H1 (cell line): Measurements from ENCODE around the gene AMBP. TPM values are rescaled to one million over a fixed set of nuclear protein-coding genes. Genes with fewer than 3 reads are reported as not detected.

Source experiments
- CTCF ChIA-PET: fragments of 300-600 bp; sonication (Branson Sonifier 250); formaldehyde crosslinking; loops from one replicate; lab custom pipeline; 2021; ENCODE audit not compliant: partially characterized antibody; lab: Charles Lee
- POLR2A ChIA-PET: fragments of 300-600 bp; sonication (Branson Sonifier 250); formaldehyde crosslinking; loops from one replicate; lab custom pipeline; 2021; ENCODE audit warnings: inconsistent platforms; ENCODE audit not compliant: partially characterized antibody; lab: Charles Lee
- DNase-seq, 2 experiments: peaks; one replicate each; pipeline versions ENCODE4 v3.0.0 to v3.0.0-alpha.2; 2010 to 2022; ENCODE audit warnings: low spot score in 2 of 2, low read depth in 1 of 2, mixed read lengths in 1 of 2
- FAIRE-seq: peaks from 2 replicates; lab custom pipeline; 2011; peaks lifted over from hg19 to GRCh38; lab: Jason Lieb, UNC
- H2AFZ ChIP-seq: 2 replicates; pipeline ENCODE4 v1.8.1; 2012; ENCODE audit warnings: low read length, inconsistent platforms
- H2AK5ac ChIP-seq: 2 replicates; pipeline ENCODE4 v1.6.1; 2013; ENCODE audit warnings: low read depth, low read length
- H2BK120ac ChIP-seq: replicated peaks from 2 replicates; pipeline ENCODE3; 2013; ENCODE audit warnings: low read depth, low read length, inconsistent platforms
- H2BK12ac ChIP-seq: 2 replicates; pipeline ENCODE4 v1.6.1; 2013; ENCODE audit warnings: low read depth, low read length
- H2BK15ac ChIP-seq: 2 replicates; pipeline ENCODE4 v1.6.1; 2013; ENCODE audit warnings: low read length
- H2BK20ac ChIP-seq: 2 replicates; pipeline ENCODE4 v1.6.1; 2013; ENCODE audit warnings: low read length
- H2BK5ac ChIP-seq: 2 replicates; pipeline ENCODE4 v1.6.1; 2013; ENCODE audit warnings: low read depth, low read length
- H3K14ac ChIP-seq: 2 replicates; pipeline ENCODE4 v1.6.1; 2013; ENCODE audit warnings: inconsistent platforms; ENCODE audit not compliant: insufficient read length
- H3K18ac ChIP-seq: 2 replicates; pipeline ENCODE4 v1.6.1; 2013; ENCODE audit warnings: low read length; ENCODE audit errors: extremely low read depth
- H3K23ac ChIP-seq: 2 replicates; pipeline ENCODE4 v1.6.1; 2013; ENCODE audit warnings: inconsistent platforms; ENCODE audit not compliant: insufficient read length
- H3K23me2 ChIP-seq: 2 replicates; pipeline ENCODE4 v1.6.1; 2013; ENCODE audit warnings: low read depth, low read length
- H3K27ac ChIP-seq: 2 replicates; pipeline ENCODE4 v1.6.1; 2011; ENCODE audit warnings: low read depth, low read length, inconsistent platforms
- H3K27me3 ChIP-seq, 4 experiments: replicated peaks in 1 of 4; 1 replicate in 1 of 4; 2 replicates in 3 of 4; pipeline versions ENCODE4 v1.6.1 to v1.8.1; 2011 to 2013; ENCODE audit warnings: low read length in 3 of 4, mild to moderate bottlenecking in 3 of 4, inconsistent platforms in 2 of 4, mixed read lengths in 2 of 4, moderate library complexity in 1 of 4; ENCODE audit not compliant: control insufficient read depth in 3 of 4, insufficient read depth in 3 of 4; ENCODE audit errors: extremely low read depth in 1 of 4
- H3K36me3 ChIP-seq, 4 experiments: 2 replicates each; pipeline versions ENCODE4 v1.6.1 to v1.8.1; 2011 to 2013; ENCODE audit warnings: mild to moderate bottlenecking in 4 of 4, low read length in 3 of 4, moderate library complexity in 2 of 4, control low read depth in 1 of 4, inconsistent platforms in 1 of 4; ENCODE audit not compliant: insufficient read depth in 4 of 4, control insufficient read depth in 2 of 4
- H3K4ac ChIP-seq: replicated peaks from 2 replicates; pipeline ENCODE3; 2013; ENCODE audit warnings: low read length, low read depth, mixed read lengths, inconsistent platforms; ENCODE audit not compliant: insufficient read length
- H3K4me1 ChIP-seq, 4 experiments: replicated peaks in 1 of 4; 1 replicate in 1 of 4; 2 replicates in 3 of 4; pipeline versions ENCODE4 v1.6.1 to v1.8.1; 2011 to 2013; ENCODE audit warnings: low read length in 3 of 4, inconsistent platforms in 2 of 4, mixed read lengths in 1 of 4; ENCODE audit not compliant: insufficient read depth in 4 of 4, control insufficient read depth in 3 of 4
- H3K4me2 ChIP-seq, 2 experiments: 2 replicates each; pipeline versions ENCODE4 v1.6.1 to v1.8.1; 2011 to 2013; ENCODE audit warnings: low read depth in 2 of 2, low read length in 2 of 2, control low read depth in 1 of 2, inconsistent platforms in 1 of 2, mild to moderate bottlenecking in 1 of 2; ENCODE audit not compliant: insufficient read depth in 1 of 2
- H3K4me3 ChIP-seq, 4 experiments: fragments of 200-600, 300-600 bp in 1 of 4; sonication (generic), shearing (Covaris generic), sonication (Bioruptor Twin) in 1 of 4; 2 replicates each; pipeline versions ENCODE4 v1.5.1 to v1.8.1; 2011 to 2016; ENCODE audit warnings: low read length in 4 of 4, low read depth in 3 of 4, control low read depth in 2 of 4, inconsistent platforms in 2 of 4, mild to moderate bottlenecking in 2 of 4, mixed read lengths in 1 of 4, moderate library complexity in 1 of 4; ENCODE audit not compliant: insufficient read depth in 2 of 4; ENCODE audit errors: extremely low read depth in 1 of 4
- H3K56ac ChIP-seq: replicated peaks from 2 replicates; pipeline ENCODE3; 2013; ENCODE audit warnings: low read depth, mild to moderate bottlenecking, mixed read lengths, low read length, inconsistent platforms; ENCODE audit not compliant: insufficient read length
- H3K79me1 ChIP-seq: 2 replicates; pipeline ENCODE4 v1.6.1; 2013; ENCODE audit warnings: low read depth, low read length, control low read depth
- H3K79me2 ChIP-seq, 2 experiments: 2 replicates each; pipeline versions ENCODE4 v1.6.1 to v1.8.1; 2012 to 2013; ENCODE audit warnings: low read length in 2 of 2, mild to moderate bottlenecking in 2 of 2, inconsistent platforms in 1 of 2; ENCODE audit not compliant: insufficient read depth in 2 of 2, control insufficient read depth in 1 of 2
- H3K9ac ChIP-seq, 4 experiments: replicated peaks in 1 of 4; 1 replicate in 1 of 4; 2 replicates in 3 of 4; pipeline versions ENCODE4 v1.6.1 to v1.8.1; 2011 to 2013; ENCODE audit warnings: low read depth in 3 of 4, low read length in 3 of 4, control low read depth in 2 of 4, mild to moderate bottlenecking in 2 of 4, moderate library complexity in 2 of 4, inconsistent platforms in 1 of 4; ENCODE audit errors: extremely low read depth in 1 of 4
- H3K9me3 ChIP-seq, 2 experiments: 2 replicates each; pipeline versions ENCODE4 v1.6.1 to v1.8.1; 2012 to 2013; ENCODE audit warnings: mild to moderate bottlenecking in 2 of 2, moderate library complexity in 2 of 2, control low read depth in 1 of 2, inconsistent platforms in 1 of 2, low read depth in 1 of 2, low read length in 1 of 2, mixed read lengths in 1 of 2; ENCODE audit not compliant: insufficient read depth in 2 of 2
- H4K20me1 ChIP-seq, 2 experiments: replicated peaks in 1 of 2; 2 replicates each; pipeline versions ENCODE3 to v1.8.1; 2011 to 2013; ENCODE audit warnings: inconsistent platforms in 2 of 2, low read length in 2 of 2, mild to moderate bottlenecking in 1 of 2; ENCODE audit not compliant: insufficient read depth in 2 of 2, control insufficient read depth in 1 of 2
- H4K5ac ChIP-seq: 2 replicates; pipeline ENCODE4 v1.6.1; 2013; ENCODE audit warnings: low read length, low read depth, mixed read lengths, inconsistent platforms; ENCODE audit not compliant: insufficient read length
- H4K8ac ChIP-seq: 2 replicates; pipeline ENCODE4 v1.8.0; 2013; ENCODE audit warnings: mild to moderate bottlenecking, moderate library complexity, low read length, inconsistent platforms; ENCODE audit not compliant: insufficient read depth; ENCODE audit errors: extremely low read depth
- H4K91ac ChIP-seq: replicated peaks from 2 replicates; pipeline ENCODE3; 2013; ENCODE audit warnings: low read length, mixed read lengths, inconsistent platforms; ENCODE audit not compliant: insufficient read length
- CBX8 ChIP-seq: fragments of 300-800, 300-1000 bp; sonication (generic); IDR thresholded peaks from 2 replicates; pipeline ENCODE4 v1.7.1; 2016; ENCODE audit warnings: low read depth, low read length, borderline replicate concordance
- CHD1 ChIP-seq: IDR thresholded peaks from 2 replicates; pipeline ENCODE4 v1.6.1; 2012; ENCODE audit warnings: low read depth, low read length, improper control_type of control experiment
- CTBP2 ChIP-seq: IDR thresholded peaks from 2 replicates; pipeline ENCODE4 v1.7.0; 2011; ENCODE audit warnings: borderline replicate concordance, mild to moderate bottlenecking, moderate library complexity, mixed read lengths, low read length; ENCODE audit not compliant: insufficient read depth, insufficient read length
- KDM1A ChIP-seq: fragments of 200-600, 300-600 bp; sonication (generic); IDR thresholded peaks from 2 replicates; pipeline ENCODE4 v1.7.1; 2016; ENCODE audit warnings: mild to moderate bottlenecking, low read length, borderline replicate concordance
- RAD21 ChIP-seq, 2 experiments: IDR thresholded peaks in 1 of 2; conservative IDR thresholded peaks in 1 of 2; 2 replicates each; pipeline ENCODE4 v1.6.1; 2011; ENCODE audit warnings: low read depth in 2 of 2, low read length in 2 of 2, improper control_type of control experiment in 1 of 2, inconsistent platforms in 1 of 2, mild to moderate bottlenecking in 1 of 2, moderate library complexity in 1 of 2
- RBBP5 ChIP-seq: IDR thresholded peaks from 2 replicates; pipeline ENCODE4 v1.7.1; 2012; ENCODE audit warnings: low read depth, mild to moderate bottlenecking, inconsistent platforms, low read length, moderate library complexity, borderline replicate concordance
- RXRA ChIP-seq: IDR thresholded peaks from 2 replicates; pipeline ENCODE4 v1.6.1; 2011; ENCODE audit warnings: low read depth, mild to moderate bottlenecking, low read length, moderate library complexity; ENCODE audit not compliant: insufficient read depth
- SUZ12 ChIP-seq: fragments of 200-600 bp; sonication (generic); IDR thresholded peaks from 2 replicates; pipeline ENCODE4 v1.6.1; 2012; ENCODE audit warnings: mild to moderate bottlenecking, inconsistent platforms, low read length, moderate library complexity, mixed read lengths
- TAF7 ChIP-seq: optimal IDR thresholded peaks from 2 replicates; pipeline ENCODE3; 2011; ENCODE audit warnings: low read depth, mild to moderate bottlenecking, inconsistent platforms, low read length, moderate library complexity, borderline replicate concordance
- WGBS, 2 experiments: shearing (Covaris generic) in 1 of 2; methylation state at CpG; one replicate each; pipeline versions ENCODE4 v1.1.6 to v1.1.7; 2013 to 2015; ENCODE audit warnings: low lambda C conversion rate in 2 of 2, mixed read lengths in 2 of 2, inconsistent platforms in 1 of 2, low coverage in 1 of 2, missing lambda C conversion rate in 1 of 2; ENCODE audit not compliant: insufficient replicate concordance in 2 of 2, insufficient coverage in 1 of 2, insufficient read length in 1 of 2; ENCODE audit errors: extremely low coverage in 1 of 2, missing lambda C conversion rate in 1 of 2; 5-methylcytosine and 5-hydroxymethylcytosine counted together
- polyA plus RNA-seq, 7 experiments: library from polyadenylated mRNA; depleted of rRNA in 3 of 7; stranded (reverse) in 5 of 7; unstranded in 2 of 7; fragments of >200 nt in 5 of 7; fragments of 200-250 nt in 2 of 7; gene quantifications; 1 replicate in 5 of 7; 2 replicates in 1 of 7; 4 replicates in 1 of 7; pipeline versions ENCODE4 v1.2.1 to v1.2.3, GENCODE V29; 2011 to 2013; ENCODE audit warnings: missing spikeins in 2 of 7, mixed read lengths in 2 of 7
- total RNA-seq: library from RNA; stranded (reverse); fragmentation: NEBNext Ultra II Directional; extraction: Animal tissue kit (Norgen Biotek cat#: 25700); gene quantifications from 2 replicates; pipeline ENCODE4 v1.2.1, GENCODE V29; 2021
- TF ChIP-seq, protein P1 (sequence below): IDR thresholded peaks from 2 replicates; pipeline ENCODE4 v1.6.1; 2011; ENCODE audit warnings: low read length, improper control_type of control experiment

AMBP gene
- total and polyA plus RNA-seq, 2 of the 8 experiments (the other 6 are each of a cell fraction or from before 2014, with no cell fraction given): 3.0 to 4.0 TPM

DNA sequence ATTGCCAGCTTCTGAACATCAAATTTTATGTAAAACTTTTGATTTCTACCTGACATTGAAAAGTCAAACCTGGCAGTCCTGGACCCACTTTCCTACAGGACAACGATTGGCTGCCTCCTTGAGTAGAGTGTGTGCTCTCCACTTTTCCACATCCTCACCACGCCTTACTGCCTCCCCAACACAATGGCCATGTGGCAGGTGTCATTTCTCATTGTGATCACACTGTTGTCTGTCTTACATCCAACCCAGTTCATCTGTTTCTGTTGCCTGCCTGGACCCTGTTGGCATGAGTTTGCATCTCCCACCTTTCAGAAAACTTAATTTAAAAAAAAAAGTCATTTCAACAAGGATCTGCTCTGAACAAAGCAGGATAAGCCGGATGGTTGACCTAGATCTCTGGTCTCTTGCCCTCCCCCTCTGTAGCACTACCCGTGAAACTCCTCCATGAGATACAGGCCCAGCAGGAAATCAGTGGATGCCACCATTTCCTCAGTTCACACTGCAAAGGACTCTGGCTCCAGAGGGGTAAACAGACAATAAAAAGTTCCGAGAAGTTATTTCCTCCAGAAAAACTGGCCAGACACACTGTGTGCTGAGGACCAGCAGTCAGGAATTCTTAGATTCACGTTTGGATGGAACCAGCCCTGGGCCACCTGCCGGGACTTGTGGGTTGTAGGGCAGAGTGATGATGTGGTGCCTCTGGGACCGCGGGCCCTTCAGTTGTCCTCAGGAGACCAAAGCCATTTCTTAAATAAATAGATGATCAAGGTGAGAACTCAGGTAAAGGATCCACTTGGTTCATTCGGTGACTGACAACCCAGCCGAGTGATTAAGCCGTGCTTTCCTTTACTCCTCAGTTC, 48.6 kb downstream of the AMBP start:
- Histone ChIP-seq H4K91ac (no peak overlapping the region), H3K4ac (no peak overlapping the region), H3K23ac (no peak overlapping the region), H4K20me1 (peaks cover 0 to 2% of the 10 kb centered on the region in 2 experiments), H3K9ac (no peak overlapping the region), H3K9me3 (no peaks in the 10 kb centered on the region), H3K4me3 (no peak overlapping the region), H3K14ac (no peak overlapping the region), H3K79me2 (no peaks in the 10 kb centered on the region), H3K27me3 (no peaks in the 10 kb centered on the region), H2BK20ac (no peak overlapping the region), H2BK15ac (no peak overlapping the region), H3K36me3 (peaks cover 0 to 5% (median 1%) of the 10 kb centered on the region in 4 experiments; a peak in 3 of 8 replicates), H4K5ac (no peak overlapping the region), H2AFZ (no peak overlapping the region), H2BK5ac (no peak overlapping the region), H3K18ac (no peak overlapping the region), H2AK5ac (no peak overlapping the region), H3K79me1 (peaks cover 2% of the 10 kb centered on the region; the same call in 1 of the 2 replicates), H2BK120ac (no peak overlapping the region), H3K4me1 (no peaks in the 10 kb centered on the region), H3K23me2 (no peaks in the 10 kb centered on the region), H3K56ac (no peak overlapping the region), H4K8ac (no peak overlapping the region), H2BK12ac (no peak overlapping the region), H3K27ac (no peak overlapping the region), H3K4me2 (no peak overlapping the region)
- DNase-seq: peak in 1 of 2 experiments; percentile 30
- CTCF ChIA-PET: interaction anchor here (0.8 kb wide), 1 partner anchor 296 kb away, joined by 3 read pairs; no protein-coding TSS in a partner anchor
- WGBS, 2 experiments: 88% methylated on average over 12 of the region's 12 CpGs; no CpG with 5 or more reads in 1 of the 2 experiments
- FAIRE-seq: no peak
- POLR2A ChIA-PET: no interaction called here
- no peak for TF ChIP-seq RAD21 (IDR thresholded peaks at IDR 0.05 in 1 of 2, conservative IDR thresholded peaks at IDR 0.05 in 1 of 2; ENCODE audit: low read depth in 2 of 2, low read length in 2 of 2)
- TF ChIP-seq, protein P1, sequence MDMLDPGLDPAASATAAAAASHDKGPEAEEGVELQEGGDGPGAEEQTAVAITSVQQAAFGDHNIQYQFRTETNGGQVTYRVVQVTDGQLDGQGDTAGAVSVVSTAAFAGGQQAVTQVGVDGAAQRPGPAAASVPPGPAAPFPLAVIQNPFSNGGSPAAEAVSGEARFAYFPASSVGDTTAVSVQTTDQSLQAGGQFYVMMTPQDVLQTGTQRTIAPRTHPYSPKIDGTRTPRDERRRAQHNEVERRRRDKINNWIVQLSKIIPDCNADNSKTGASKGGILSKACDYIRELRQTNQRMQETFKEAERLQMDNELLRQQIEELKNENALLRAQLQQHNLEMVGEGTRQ: no peak
- no peak for TF ChIP-seq CBX8
- no peak for TF ChIP-seq CHD1
- no peak for TF ChIP-seq TAF7
- TF ChIP-seq SUZ12: no peak
- no peak for TF ChIP-seq RBBP5
- TF ChIP-seq CTBP2: no peak
- TF ChIP-seq RXRA: no peak
- no peak for TF ChIP-seq KDM1A
